OCI-LY7 (cell line): ENCODE data around the gene PTTG2. TPM values are rescaled to one million over a fixed set of nuclear protein-coding genes. Genes with fewer than 3 reads are reported as not detected.

Source experiments
- BruUV-seq: library from RNA; stranded (reverse); fragments of 400-500 nt; replicated peaks from 2 replicates; lab custom pipeline; 2021; lab: Mats Ljungman, UMichigan
- CTCF ChIA-PET: fragments of 300-600 bp; sonication (Branson Sonifier 250); formaldehyde crosslinking; loops from one replicate; lab custom pipeline; 2022; ENCODE audit warnings: antibody characterized with exemption; ENCODE audit not compliant: unreplicated experiment; lab: Charles Lee
- POLR2A ChIA-PET: fragments of 300-600 bp; sonication (Branson Sonifier 250); formaldehyde crosslinking; loops from one replicate; lab custom pipeline; 2022; ENCODE audit warnings: antibody characterized with exemption; lab: Charles Lee
- DNase-seq: peaks from one replicate; pipeline ENCODE4 v3.0.0-alpha.2; 2015; ENCODE audit warnings: low spot score
- H2AFZ ChIP-seq: fragments of 200-600 bp; sonication (generic), shearing (Covaris generic); 2 replicates; pipeline ENCODE4 v1.6.1; 2014; ENCODE audit warnings: mild to moderate bottlenecking, antibody characterized with exemption, low read length, moderate library complexity
- H3K27ac ChIP-seq: fragments of 200-600 bp; sonication (generic); 2 replicates; pipeline ENCODE4 v1.5.1; 2014; ENCODE audit warnings: mixed run types, low read depth, mild to moderate bottlenecking, moderate library complexity, low read length, inconsistent platforms; ENCODE audit not compliant: poor library complexity, severe bottlenecking
- H3K36me3 ChIP-seq: fragments of 200-600 bp; sonication (generic); 2 replicates; pipeline ENCODE4 v1.6.1; 2014; ENCODE audit warnings: mild to moderate bottlenecking, antibody characterized with exemption, low read length, moderate library complexity, mixed read lengths; ENCODE audit not compliant: insufficient read depth
- H3K4me1 ChIP-seq: fragments of 200-600 bp; sonication (generic); 2 replicates; pipeline ENCODE4 v1.5.1; 2014; ENCODE audit warnings: mild to moderate bottlenecking, low read length; ENCODE audit not compliant: insufficient read depth, poor library complexity, severe bottlenecking
- H3K4me2 ChIP-seq: fragments of 200-600 bp; sonication (generic); 2 replicates; pipeline ENCODE4 v1.6.1; 2014; ENCODE audit warnings: mild to moderate bottlenecking, low read length
- H3K4me3 ChIP-seq: fragments of 200-600 bp; sonication (generic); 2 replicates; pipeline ENCODE4 v1.5.1; 2014; ENCODE audit warnings: mild to moderate bottlenecking, low read depth, low read length; ENCODE audit not compliant: poor library complexity, severe bottlenecking
- H3K79me2 ChIP-seq: fragments of 200-600 bp; sonication (generic); 2 replicates; pipeline ENCODE4 v1.6.1; 2016; ENCODE audit warnings: low read depth, mild to moderate bottlenecking, low read length, moderate library complexity, mixed read lengths; ENCODE audit not compliant: insufficient read depth
- H3K9me2 ChIP-seq: fragments of 200-600 bp; sonication (generic); 2 replicates; pipeline ENCODE4 v1.6.1; 2016; ENCODE audit warnings: mild to moderate bottlenecking, low read length, mixed read lengths; ENCODE audit not compliant: insufficient read depth
- H3K9me3 ChIP-seq: fragments of 200-600 bp; sonication (generic); 2 replicates; pipeline ENCODE4 v1.6.1; 2014; ENCODE audit warnings: mild to moderate bottlenecking, mixed run types, low read length, mixed read lengths
- H4K20me1 ChIP-seq: fragments of 200-600 bp; sonication (generic); 2 replicates; pipeline ENCODE4 v1.6.1; 2014; ENCODE audit warnings: mild to moderate bottlenecking, antibody characterized with exemption, low read length, moderate library complexity, mixed read lengths; ENCODE audit not compliant: insufficient read depth
- CTCF ChIP-seq: fragments of 200-600 bp; sonication (generic); conservative IDR thresholded peaks from 2 replicates; pipeline ENCODE4 v1.5.1; 2014; ENCODE audit warnings: mild to moderate bottlenecking, antibody characterized with exemption, low read length, moderate library complexity, mixed read lengths
- EZH2phosphoT487 ChIP-seq: fragments of 200-600 bp; sonication (generic); IDR thresholded peaks from 2 replicates; pipeline ENCODE4 v1.6.1; 2018; ENCODE audit warnings: low read depth, borderline replicate concordance, mild to moderate bottlenecking, mixed run types, antibody characterized with exemption, low read length, moderate library complexity, mixed read lengths
- intact Hi-C: fragments of 100-400 bp; cut with micrococcal nuclease; formaldehyde crosslinking; loops from one replicate; pipeline ENCODE4 v1.10.0; 2022; ENCODE audit not compliant: unreplicated experiment
- total RNA-seq, 2 experiments: library from RNA; depleted of rRNA in 1 of 2; stranded (reverse); fragments of >200 nt in 1 of 2; shearing (Covaris generic) in 1 of 2; gene quantifications; 2 replicates each; pipeline ENCODE4 v1.2.3, GENCODE V29; 2014 to 2022

The PTTG2 gene
- total RNA-seq, 2 experiments from 2014 or later = 1.0 to 2.0 TPM

GRCh38 chr4:37938208-37938607 lies 22.0 kb upstream of the PTTG2 start:
- Histone ChIP-seq H3K36me3 (peaks cover 17% of the 10 kb centered on the region), H4K20me1 (no peaks in the 10 kb centered on the region), H3K79me2 (no peaks in the 10 kb centered on the region), H3K4me3 (no peak overlapping the region), H3K27ac (no peak overlapping the region), H3K4me2 (no peak overlapping the region), H3K9me2 (no peaks in the 10 kb centered on the region), H2AFZ (no peak overlapping the region), H3K4me1 (no peaks in the 10 kb centered on the region), H3K9me3 (no peaks in the 10 kb centered on the region)
- DNase-seq = no peak
- TF ChIP-seq EZH2phosphoT487 = no peak
- POLR2A ChIA-PET = no interaction called here
- intact Hi-C loops = no loop called here
- no TSS peak for BruUV-seq
- CTCF ChIA-PET = no interaction called here

- no peaks in the 10 kb centered on the region for H3K36me3 ChIP-seq
- no peak overlapping the region for H2AFZ ChIP-seq
- no peak overlapping the region for H3K27ac ChIP-seq
- H3K9me2 ChIP-seq = no peaks in the 10 kb centered on the region
- H3K4me1 ChIP-seq = no peaks in the 10 kb centered on the region
- BruUV-seq = no TSS peak
- DNase-seq = no peak
- no peaks in the 10 kb centered on the region for H4K20me1 ChIP-seq
- H3K4me3 ChIP-seq = no peak overlapping the region
- H3K9me3 ChIP-seq = no peaks in the 10 kb centered on the region
- H3K4me2 ChIP-seq = no peak overlapping the region
- ChIA-PET POLR2A (no interaction called here), CTCF (no interaction called here)
- TF ChIP-seq EZH2phosphoT487 (no peak), CTCF (no peak)
- intact Hi-C loops = no loop called here
- H3K79me2 ChIP-seq = no peaks in the 10 kb centered on the region
Measured at GRCh38 chr4:37946503-37947179, 13.6 kb upstream of the PTTG2 start.

GRCh38 chr4:37948542-37948941 lies 11.7 kb upstream of the PTTG2 start:
- TF ChIP-seq CTCF = no peak
- no peak for TF ChIP-seq EZH2phosphoT487
- Histone ChIP-seq H3K36me3 (no peaks in the 10 kb centered on the region), H3K4me2 (no peak overlapping the region), H4K20me1 (no peaks in the 10 kb centered on the region), H3K79me2 (no peaks in the 10 kb centered on the region), H3K4me3 (no peak overlapping the region), H3K27ac (no peak overlapping the region), H3K9me3 (no peaks in the 10 kb centered on the region), H2AFZ (no peak overlapping the region), H3K9me2 (no peaks in the 10 kb centered on the region), H3K4me1 (no peaks in the 10 kb centered on the region)
- intact Hi-C loops = no loop called here
- ChIA-PET CTCF (no interaction called here), POLR2A (no interaction called here)
- DNase-seq = no peak
- no TSS peak for BruUV-seq
